CD4-positive, alpha-beta T cell treated with Interleukin-15 for 4 hours (primary cell): Measurements from ENCODE around the gene RASSF3.
"Not testable (repeated sequence)": the region's sequence is repeated elsewhere in the genome, so short reads cannot be mapped to it uniquely, and the experiment has no call there.

Experiments used
- DNase-seq: peaks from one replicate; pipeline ENCODE4 v3.0.0-alpha.2; 2020; ENCODE audit warnings: low spot score

RASSF3 gene

DNA sequence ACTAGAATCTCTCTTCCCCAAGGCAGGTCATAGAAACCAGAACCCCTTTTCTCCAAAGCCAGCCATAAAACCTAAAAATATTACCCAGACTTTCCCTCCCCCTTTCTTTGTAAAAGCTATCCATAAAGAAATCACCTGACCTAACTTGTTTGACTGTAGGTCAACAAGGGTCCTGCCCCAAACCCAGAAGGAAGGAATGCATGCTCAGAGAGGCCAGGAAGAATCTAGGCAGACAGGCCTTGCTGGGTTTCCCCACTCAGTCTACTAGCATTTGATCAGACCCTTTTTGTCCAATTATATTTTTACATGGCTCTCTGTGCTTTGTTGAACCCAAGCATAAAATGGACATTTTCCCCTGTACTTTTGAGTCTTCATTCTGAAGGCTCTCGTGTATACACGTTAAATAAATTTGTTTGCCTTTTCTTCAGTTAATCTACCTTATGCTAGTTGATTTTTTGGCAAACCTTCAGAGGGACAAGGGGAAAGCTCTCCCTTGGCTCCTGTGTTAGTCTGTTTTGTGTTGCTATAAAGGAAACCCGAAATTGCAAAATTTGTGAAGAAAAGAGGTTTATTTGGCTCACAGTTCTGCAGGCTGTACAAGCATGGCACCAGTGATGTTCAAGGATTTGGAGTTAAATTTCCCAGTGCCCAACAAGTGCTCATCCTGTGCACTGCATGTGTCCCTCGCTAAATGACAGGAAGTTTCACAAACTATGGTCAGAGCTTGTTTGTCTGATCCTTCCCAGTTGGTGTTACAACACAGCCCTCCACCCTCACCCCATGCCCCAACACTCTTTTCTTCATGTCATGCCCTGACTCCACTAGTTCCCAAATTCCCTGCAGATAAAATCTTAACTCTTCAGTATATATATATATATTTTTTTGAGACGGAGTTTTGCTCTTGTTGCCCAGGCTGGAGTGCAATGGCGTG, 14.2 kb upstream of the RASSF3 start:
- no peak for DNase-seq

DNA sequence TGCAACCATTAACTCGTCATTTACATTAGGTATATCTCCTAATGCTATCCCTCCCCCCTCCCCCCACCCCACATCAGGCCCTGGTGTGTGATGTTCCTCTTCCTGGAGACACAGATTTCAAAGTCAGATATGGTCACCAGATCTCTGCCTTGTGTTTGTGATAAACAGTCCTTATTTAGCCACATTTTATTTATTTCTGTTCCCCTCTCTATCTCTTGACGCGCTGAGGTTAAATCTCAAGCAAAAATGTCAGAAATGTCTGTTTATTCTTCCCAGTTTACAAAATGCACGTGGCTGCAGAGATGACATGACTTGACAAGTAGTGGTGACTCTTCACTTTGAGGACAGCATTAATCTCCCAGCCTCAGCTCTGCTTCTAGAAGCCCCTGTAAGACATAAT, 11.5 kb upstream of the RASSF3 start:
- DNase-seq, result no peak

DNA sequence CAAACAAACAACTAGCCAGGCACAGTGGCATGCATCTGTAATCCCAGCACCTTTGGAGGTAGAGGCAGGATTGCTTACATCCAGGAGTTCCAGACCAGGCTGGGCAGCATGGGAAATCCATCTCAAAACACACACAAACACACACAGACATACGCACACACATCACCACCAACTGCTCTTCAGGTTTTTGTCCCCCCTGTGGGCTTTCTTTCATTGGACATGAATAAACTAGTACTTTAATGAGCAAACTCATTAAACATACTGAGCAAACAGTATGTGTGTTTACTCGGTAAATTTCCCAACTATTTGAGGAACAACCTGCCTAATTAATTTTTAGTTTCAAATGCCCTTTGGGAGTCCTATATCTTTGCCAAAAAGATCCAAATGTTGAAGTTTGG, 10.1 kb upstream of the RASSF3 start:
- DNase-seq, result no peak

DNA sequence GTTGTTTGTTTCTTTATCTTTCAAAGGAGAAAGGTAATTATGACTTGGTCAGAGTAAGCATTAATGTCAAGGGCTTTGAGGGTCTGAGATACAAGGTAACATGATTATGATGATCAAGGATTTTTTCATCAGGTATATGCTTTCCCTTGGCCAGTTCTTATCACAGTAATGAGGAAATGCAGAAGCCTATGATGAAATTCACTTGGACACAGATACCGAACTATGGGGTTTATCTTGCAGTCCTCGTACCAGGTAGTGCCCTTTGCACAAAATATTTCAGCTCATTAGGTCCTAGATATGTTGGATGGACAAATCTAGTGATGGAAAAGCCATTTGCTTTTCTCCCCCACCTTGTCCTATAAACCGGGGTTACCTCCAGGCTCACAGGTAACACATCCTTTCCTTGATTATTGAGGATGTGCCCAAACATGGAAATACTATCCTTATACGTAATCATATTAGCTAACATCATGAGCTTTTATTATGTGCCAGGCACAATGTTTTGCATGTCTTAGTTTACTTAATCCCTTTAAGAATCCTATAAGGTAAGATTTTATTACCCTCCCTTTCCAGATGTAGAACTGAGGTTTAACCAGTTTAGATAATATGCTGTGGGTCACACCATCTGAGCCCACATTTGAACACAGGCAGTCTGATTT, 7.0 kb upstream of the RASSF3 start:
- no peak for DNase-seq

DNA sequence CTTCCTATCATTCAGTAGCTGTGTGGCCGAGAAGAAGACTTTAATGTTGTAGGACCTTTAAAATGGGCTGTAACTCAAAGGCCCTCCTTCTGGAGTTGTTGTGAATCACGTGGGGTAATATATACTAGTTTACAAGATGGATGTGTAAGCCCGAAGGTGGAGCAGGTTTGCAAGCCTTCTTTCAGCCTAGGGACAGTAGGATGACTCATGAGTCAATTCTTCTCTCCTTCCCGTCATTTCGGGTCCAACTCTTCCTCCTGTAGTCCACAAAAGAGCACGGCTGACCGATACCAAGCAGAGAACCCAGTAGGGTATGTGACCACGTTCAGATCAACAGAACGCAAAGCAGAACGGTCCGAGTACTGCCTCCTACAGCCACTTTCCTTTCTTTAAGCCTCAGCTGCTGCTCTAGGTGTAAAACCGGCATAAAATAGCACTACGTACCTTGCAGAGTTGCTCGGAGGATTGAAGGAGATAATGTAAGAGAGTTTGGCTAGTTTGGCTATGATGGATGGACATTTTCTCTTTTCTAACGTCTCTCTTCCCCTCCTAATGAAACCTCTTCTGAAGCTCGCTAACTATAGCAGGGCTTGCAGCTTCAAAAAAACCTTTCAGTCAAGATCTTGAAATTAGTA, 1.3 kb upstream of the RASSF3 start:
- DNase-seq, result peak; percentile 64

DNA sequence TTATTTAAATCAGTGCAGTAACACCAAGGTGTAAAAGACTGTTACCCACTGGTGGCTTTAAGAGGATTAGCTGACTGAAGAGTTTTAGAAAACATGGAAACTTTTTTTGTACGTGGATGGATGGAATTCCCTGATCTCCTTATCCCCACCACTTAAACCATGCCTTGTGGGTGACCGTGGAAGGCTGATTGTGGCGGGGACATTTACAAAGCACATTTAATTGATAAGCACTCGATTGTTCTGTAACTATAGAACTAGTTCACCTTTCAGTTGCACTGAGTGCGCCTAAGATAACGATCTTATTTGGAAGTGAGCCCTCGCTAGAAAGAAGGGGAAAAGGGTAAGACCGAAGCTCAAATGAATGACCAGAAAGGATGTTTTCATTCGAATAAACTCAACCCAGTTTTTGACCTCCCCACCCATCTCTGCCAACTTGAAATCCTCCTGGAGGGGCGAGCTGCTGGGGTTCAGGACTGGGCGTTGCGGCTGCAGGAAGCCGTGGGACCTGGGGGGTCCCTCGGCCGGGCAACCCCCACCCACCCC, 688 bp upstream of the RASSF3 start:
- peak; percentile 26 for DNase-seq

DNA sequence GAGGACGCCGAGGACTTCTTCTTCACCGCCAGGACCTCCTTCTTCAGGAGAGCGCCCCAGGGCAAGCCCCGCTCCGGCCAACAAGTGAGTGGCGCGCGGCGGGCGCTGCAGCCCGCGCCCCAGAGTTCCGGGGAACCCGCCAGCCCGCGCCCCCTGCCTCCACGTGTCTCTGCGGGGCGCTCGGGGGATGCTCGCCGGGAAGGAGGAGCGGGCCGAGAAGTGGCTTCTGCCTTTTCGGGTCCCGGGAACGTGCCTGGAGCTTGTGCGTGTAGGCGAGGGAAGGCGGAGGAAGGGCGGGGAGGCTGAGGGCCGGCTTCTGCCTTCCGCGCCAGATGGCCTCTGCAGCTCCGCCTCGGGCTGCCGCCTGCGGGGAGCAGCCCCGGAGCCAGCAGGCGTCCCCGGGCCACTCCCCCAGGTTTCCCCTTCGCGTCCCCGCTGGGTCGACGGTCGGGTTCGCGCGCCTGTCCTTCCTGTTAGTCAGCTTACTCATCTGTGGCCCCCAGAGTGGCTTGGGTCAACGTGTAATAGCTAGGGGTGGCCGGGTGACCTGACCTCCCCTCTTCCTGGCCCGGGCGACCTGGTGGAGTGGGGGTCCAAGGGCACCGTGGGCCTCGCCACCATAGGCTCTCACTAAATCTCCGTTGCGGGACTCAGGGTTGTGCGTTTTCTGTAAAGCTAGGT, 505 bp downstream of the RASSF3 start:
- DNase-seq, result peak; percentile 64

DNA sequence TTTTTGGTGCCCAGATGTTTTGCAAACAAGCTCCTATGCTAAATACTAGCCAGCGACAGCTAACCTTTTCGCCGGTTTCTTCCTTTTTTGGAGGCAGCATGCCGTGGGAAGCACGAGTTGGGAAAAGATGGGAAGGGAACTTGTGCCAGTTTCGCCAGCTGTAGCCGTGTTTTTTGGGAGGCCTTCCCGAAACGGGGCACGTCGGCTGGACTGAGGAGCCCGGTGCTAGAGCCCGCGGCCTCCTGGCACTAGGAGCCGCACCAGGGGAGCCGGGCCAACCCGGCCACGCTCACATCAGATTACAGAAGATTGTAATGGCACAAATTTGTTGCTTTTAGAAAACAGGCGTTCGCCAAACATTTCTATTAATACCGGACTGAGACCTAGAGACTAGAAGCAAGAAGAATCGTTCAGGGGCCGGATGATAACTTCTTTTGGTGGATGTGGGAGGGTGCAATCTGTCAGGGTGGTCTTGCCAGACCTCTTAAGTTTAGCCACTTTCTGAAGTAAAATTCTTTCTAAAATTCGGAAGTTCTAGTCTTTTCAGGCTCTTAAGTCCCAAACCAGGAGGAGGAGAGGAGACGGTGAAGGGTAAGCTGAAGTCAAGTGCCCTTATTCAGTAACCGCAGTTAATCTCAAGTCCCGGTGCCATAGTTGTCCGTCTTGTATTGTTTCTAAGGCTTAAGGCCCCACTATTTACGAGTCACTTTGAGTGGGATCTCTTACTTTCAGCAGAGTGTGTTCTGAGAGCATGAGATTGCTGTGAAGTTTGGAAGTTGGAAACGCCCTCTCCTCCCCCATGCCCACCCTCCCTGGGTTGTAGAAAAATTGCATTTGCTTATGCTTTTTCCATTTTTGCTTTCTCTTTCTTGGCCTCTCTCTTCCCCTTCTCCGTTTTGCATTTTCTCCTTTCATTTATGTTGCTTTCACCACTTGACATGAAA, 1.3 kb downstream of the RASSF3 start:
- DNase-seq, result peak; percentile 27

DNA sequence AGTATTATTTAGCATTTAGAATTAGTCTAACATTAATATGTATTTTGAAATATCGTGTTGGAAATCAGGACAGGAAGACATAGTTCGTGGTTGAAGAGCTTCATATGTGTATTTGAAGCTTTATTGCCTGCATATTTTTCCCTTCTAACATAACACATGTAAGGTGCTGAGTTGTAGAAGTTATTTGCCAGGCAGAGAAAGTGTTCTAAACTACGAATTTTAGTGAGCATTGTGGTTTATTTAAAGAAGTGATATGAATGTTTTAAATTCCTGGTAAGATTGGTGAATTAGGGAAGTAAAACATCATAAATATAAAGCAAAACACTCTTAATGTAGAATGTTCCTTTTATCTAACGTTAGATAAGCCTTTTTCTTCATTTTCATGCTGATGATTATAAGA, 2.5 kb downstream of the RASSF3 start:
- no peak for DNase-seq

DNA sequence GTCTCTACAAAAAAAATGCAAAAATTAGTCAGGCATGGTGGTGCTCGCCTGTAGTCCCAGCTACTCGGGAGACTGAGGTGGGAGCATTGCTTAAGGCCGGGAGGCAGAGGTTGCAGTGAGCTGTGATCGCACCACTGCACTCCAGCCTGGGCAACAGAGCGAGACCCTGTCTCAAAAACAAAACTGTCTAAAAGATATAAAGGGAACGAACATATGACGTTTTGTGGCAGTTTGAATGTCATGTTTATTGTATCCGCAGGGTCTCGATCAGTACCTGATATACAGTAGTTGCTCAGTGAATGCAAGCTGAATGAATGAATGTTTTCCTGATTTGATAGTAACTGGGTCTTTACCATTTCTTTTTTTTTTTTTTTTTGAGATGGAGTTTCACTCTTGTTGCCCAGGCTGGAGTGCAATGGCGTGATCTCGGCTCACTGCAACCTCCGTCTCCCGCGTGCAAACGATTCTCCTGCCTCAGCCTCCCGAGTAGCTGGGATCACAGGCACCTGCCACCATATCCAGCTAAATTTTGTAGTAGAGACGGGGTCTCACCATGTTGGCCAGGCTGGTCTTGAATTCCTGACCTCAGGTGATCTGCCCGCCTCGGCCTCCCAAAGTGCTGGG, 3.6 kb downstream of the RASSF3 start:
- DNase-seq, result not testable (repeated sequence)

DNA sequence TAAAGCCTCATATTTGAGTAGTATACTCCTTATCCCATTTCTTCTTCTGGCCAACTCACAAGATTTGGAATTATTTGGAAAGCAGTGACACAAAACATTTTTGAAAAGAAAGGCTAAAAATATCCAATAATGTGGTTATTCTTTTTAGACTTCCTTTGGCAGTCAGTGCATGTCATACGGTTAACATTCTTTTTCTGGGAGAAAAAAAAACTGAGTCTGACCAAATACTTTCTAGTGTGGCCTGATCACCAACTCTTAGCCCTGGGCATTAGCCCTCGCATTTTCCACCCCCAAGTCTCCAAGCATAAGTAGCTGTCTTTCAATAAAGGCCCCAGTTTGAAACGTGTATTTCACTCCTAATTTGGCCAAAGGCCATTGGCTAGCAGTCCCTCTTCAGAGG, 5.9 kb downstream of the RASSF3 start:
- DNase-seq, result no peak

DNA sequence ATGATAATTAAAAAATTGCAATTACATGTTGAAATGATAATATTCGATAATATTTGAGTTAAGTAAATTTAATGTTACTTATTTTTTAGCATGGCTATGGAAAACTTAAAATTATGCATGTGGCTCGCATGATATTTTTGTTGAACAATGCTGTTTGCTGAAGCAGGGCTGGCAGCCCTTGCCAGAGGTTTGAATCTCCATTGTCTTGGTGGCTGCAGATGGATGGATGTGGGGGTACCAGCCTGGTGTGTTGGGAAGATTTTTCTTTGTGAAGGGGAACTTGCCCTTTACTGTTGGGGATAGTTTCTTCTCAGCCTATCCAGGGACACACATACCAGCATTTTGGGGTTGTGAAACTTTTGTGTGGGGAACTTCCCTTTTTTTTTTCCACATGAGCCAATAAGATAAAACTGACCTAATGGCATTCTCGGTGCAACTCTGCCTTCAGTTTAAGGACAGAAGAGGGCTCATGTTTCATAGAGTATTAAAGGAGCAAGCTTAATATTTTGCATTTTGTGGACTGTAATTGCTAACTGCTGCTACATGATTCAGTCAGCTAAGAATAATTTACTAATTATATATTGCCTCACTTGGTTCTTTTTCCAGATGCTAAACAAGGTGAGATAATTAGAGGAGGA, 8.8 kb downstream of the RASSF3 start:
- no peak for DNase-seq

DNA sequence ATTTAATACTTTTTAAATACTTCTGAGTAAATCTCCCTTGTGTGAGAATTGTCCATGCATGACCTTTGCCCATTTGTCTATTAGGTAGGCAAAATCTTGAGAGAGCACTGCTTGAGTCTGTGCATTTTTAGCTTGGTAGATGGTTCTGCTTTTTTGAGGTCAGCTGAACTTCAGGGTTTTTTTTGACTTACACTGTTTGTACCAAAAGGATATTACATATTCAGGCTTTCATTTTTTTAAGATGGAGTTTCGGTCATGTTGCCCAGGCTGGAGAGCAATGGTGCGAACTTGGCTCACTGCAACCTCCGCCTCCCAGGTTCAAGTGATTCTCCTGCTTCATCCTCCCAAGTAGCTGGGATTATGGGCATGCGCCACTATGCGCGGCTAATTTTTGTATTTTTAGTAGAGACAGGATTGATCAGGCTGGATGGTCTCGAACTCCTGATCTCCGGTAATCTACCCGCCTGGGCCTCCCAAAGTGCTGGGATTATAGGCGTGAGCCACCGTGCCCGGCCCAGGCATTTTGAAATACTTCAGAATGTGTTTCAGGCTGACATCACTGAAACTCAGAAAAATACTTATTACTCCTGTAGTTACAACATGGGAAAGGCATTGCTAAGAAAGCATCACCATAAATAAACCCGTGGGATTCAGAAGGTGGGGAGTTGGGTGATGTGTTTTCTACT, 11.1 kb downstream of the RASSF3 start:
- no peak for DNase-seq

DNA sequence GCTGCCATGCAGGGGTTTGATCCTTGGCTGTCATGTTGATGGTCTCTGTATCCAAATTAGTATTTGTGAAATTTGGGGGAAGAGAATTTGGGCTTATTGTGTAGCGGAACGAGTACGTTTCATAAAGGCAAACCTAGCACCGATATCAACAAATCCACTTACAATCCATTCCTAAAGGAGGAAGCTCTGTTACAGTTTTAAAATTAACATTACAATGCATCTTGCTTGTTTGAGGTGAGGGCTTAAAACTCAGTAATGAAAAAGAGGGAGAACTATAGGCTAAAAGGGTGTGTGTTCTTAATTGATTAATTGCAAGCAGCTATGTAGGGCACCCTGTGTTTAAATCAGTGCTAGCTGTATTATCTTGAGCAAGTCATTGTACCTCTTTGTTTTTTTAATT, 13.7 kb downstream of the RASSF3 start:
- no peak for DNase-seq

DNA sequence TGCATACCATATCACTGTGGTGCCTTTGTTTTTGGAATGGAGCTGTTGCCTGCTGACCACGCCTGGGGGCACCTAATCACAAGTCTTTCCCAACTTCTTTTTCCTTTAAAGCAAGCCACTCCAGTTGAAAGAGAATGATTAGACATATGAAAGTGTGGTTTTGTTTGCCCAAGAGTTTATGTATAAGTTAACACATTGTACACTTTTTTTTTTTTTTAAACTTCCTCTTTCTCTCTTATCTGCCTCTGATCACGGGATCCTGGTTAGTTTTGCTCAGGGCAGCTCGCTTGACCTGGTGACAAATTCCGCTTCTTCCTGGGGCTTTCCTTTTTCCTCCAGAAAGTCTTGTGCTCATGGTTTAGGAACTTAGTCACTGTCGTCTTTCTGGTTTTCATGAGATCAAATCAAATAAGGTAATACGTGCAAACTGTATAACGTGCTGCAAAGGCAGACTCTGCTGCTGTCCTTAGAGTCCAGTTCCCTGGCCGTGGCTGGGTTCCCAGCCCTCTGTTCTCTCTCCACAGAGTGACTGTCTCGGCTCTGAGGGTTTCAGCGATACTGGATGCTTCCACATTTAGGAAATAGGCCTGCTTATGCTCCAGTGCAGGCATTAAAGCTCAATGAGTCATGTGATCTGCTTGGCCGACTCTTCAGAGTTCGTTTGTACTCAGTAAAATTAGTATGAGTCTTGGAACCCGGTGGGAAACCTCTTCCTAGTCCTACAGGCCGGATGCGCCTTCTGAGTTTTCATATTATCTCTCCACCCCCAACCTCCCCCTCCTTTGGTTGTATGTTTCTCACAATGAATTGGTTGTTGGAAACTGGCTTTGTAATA, 15.2 kb downstream of the RASSF3 start:
- DNase-seq, result peak; percentile 40

DNA sequence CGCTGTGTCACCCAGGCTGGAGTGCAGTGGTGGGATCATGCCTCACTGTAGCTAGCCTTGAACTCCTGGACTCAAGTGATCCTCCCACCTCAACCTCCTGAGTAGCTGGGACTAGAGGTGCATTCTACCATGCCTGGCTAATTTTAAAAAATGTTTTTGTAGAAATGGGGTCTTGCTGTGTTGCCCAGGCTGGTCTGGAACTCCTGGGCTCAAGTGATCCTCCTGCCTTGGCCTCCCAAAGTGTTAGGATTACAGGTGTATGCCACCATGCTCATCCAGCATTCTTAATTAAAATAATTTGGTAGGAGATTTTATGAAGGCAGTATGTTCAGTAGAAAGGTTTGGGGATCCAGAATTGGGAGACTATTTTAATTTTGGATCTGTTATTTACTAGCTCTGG, 16.3 kb downstream of the RASSF3 start:
- DNase-seq, result not testable (repeated sequence)

DNA sequence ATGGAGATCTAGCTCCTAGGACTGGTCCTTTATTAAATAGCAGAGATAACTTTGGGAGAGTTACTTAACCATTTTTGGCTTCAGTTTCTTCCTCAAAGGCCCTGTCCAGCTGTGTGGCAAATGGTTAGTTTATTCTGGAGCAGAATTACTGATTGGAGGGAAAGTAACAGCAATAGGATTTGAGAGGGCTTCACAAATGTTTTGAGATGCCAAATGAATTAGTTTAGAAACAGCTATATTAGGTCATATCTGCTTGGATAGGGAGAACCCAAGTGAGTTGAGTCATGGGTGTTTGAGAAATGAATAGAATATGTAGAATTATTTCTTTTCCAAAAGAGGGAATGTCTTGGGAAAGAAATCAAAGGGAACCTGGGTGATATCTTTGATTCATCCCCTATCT, 17.5 kb downstream of the RASSF3 start:
- DNase-seq, result no peak

DNA sequence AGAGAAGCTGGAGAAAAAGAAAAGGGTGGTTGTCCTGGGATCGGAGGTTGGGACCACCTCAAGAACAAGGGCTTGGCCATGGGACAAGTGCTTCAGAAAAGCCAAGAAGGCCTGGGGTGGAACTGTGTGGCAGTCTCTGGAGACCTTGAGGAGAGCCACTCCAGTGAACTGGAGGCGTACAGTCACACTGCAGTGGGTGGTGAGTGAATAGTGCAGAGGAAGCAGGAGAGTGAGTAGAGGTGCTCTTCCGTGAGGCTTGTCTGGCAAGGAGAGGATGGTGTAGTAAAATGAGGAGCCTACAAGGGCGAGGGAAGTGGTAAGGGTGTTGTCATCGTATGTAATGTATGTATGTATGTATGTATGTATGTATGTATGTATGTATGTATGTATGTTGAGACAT, 20.9 kb downstream of the RASSF3 start:
- DNase-seq, result no peak
